GM12878 (cell line): ENCODE results near the gene GTPBP3. TPM values are rescaled to one million over a fixed set of nuclear protein-coding genes. Genes with fewer than 3 reads are reported as not detected.

Experiments
- BCL3 ChIP-seq: IDR thresholded peaks from 2 replicates; pipeline ENCODE4 v1.6.1; 2011; ENCODE audit warnings: borderline replicate concordance, low read depth, mild to moderate bottlenecking, moderate library complexity, low read length; ENCODE audit not compliant: insufficient read depth, poor library complexity, severe bottlenecking
- CHD4 ChIP-seq: fragments of 200-600 bp; sonication (generic); IDR thresholded peaks from 2 replicates; pipeline ENCODE4 v1.6.1; 2016; ENCODE audit warnings: mild to moderate bottlenecking
- CTCF ChIP-seq, 3 experiments: IDR thresholded peaks in 2 of 3; conservative IDR thresholded peaks in 1 of 3; 2 replicates each; pipeline ENCODE4 v1.5.1; 2011; ENCODE audit warnings: low read depth in 3 of 3, low read length in 3 of 3, mild to moderate bottlenecking in 3 of 3, control low read depth in 2 of 3, moderate library complexity in 2 of 3, inconsistent platforms in 1 of 3, mixed read lengths in 1 of 3; ENCODE audit not compliant: control insufficient read depth in 2 of 3, insufficient read depth in 1 of 3; ENCODE audit errors: extremely low read depth in 1 of 3
- FOXK2 ChIP-seq: fragments of 450-650 bp; IDR thresholded peaks from 2 replicates; pipeline ENCODE4 v1.6.1; 2017; ENCODE audit warnings: mild to moderate bottlenecking, moderate library complexity
- HDAC6 ChIP-seq: fragments of 200-600 bp; sonication (generic); IDR thresholded peaks from one replicate; pipeline ENCODE4 v1.8.0; 2017; ENCODE audit warnings: antibody characterized with exemption; ENCODE audit not compliant: unreplicated experiment
- HSF1 ChIP-seq: fragments of 150-350 bp; IDR thresholded peaks from 2 replicates; pipeline ENCODE4 v1.6.1; 2014; ENCODE audit warnings: mild to moderate bottlenecking, low read depth, low read length
- KDM1A ChIP-seq: fragments of 200-600 bp; sonication (generic); IDR thresholded peaks from 2 replicates; pipeline ENCODE4 v1.6.1; 2016; ENCODE audit warnings: borderline replicate concordance
- MTA2 ChIP-seq: fragments of 450-650 bp; IDR thresholded peaks from 2 replicates; pipeline ENCODE4 v1.6.1; 2016; ENCODE audit warnings: low read depth, mild to moderate bottlenecking, moderate library complexity
- POLR2AphosphoS2 ChIP-seq: IDR thresholded peaks from 2 replicates; pipeline ENCODE4 v1.6.1; 2011; ENCODE audit warnings: low read depth, mild to moderate bottlenecking, low read length, improper control_type of control experiment, moderate library complexity
- RCOR1 ChIP-seq: conservative IDR thresholded peaks from 2 replicates; pipeline ENCODE4 v1.6.1; 2012; ENCODE audit warnings: low read depth, low read length, improper control_type of control experiment
- RELA ChIP-seq: fragments of 450-650 bp; IDR thresholded peaks from 2 replicates; pipeline ENCODE4 v1.8.0; 2014; ENCODE audit warnings: borderline replicate concordance; ENCODE audit not compliant: partially characterized antibody
- SUPT20H ChIP-seq: IDR thresholded peaks from 2 replicates; pipeline ENCODE4 v1.6.1; 2011; ENCODE audit warnings: low read depth, mild to moderate bottlenecking, low read length, moderate library complexity, borderline replicate concordance; ENCODE audit not compliant: control insufficient read depth
- ZBTB11 ChIP-seq: fragments of 450-650 bp; formaldehyde crosslinking; IDR thresholded peaks from 2 replicates; pipeline ENCODE4 v1.5.0; 2022; ENCODE audit warnings: mild to moderate bottlenecking, missing genetic modification characterization
- ZBTB33 ChIP-seq: fragments of 450-650 bp; IDR thresholded peaks from 2 replicates; pipeline ENCODE4 v1.6.1; 2017; ENCODE audit warnings: mild to moderate bottlenecking
- polyA plus RNA-seq, 11 experiments: library from polyadenylated mRNA; depleted of rRNA in 4 of 11; unstranded in 6 of 11; stranded (reverse) in 5 of 11; fragments of >200 nt; fragmentation: Nextera tagmentation in 4 of 11; fragmentation: Illumina TruSeq in 1 of 11; extraction: Ambion mirVana in 4 of 11; extraction: Trizol in 1 of 11; gene quantifications; 1 replicate in 1 of 11; 2 replicates in 10 of 11; pipeline versions ENCODE4 v1.2.1 to v1.2.3, GENCODE V29; 2011 to 2016; ENCODE audit warnings: inconsistent platforms in 2 of 11, missing spikeins in 2 of 11, low read depth in 1 of 11
- total RNA-seq, 4 experiments: library from RNA; depleted of rRNA in 3 of 4; stranded (reverse); fragments of >200 nt in 3 of 4; fragmentation: Illumina TruSeq in 1 of 4; extraction: Trizol in 1 of 4; gene quantifications; 2 replicates each; pipeline versions ENCODE4 v1.2.1 to v1.2.3, GENCODE V29; 2013 to 2021

The GTPBP3 gene
- total and polyA plus RNA-seq, 10 of the 15 experiments (the other 5 are each of a cell fraction or from before 2014, with no cell fraction given), result 2.9 to 46.8 (median 15.4) TPM

- no peak for TF ChIP-seq HSF1
- peak; percentile 43 for TF ChIP-seq RELA
- no peak for TF ChIP-seq ZBTB33
- TF ChIP-seq ZBTB11, result no peak
- no peak for TF ChIP-seq HDAC6
- TF ChIP-seq CHD4, result no peak
- TF ChIP-seq POLR2AphosphoS2, result no peak
- TF ChIP-seq BCL3, result no peak
- TF ChIP-seq KDM1A, result no peak
- no peak; the same call in 1 of the 2 replicates for TF ChIP-seq RCOR1
- TF ChIP-seq MTA2, result peak; percentile 34; the same call in 1 of the 2 replicates
- peak; percentile 78 to 91 (median 80); a peak in 5 of 6 replicates for TF ChIP-seq CTCF (IDR thresholded peaks at IDR 0.05 in 2 of 3, conservative IDR thresholded peaks at IDR 0.05 in 1 of 3; ENCODE audit: control insufficient read depth in 2 of 3, extremely low read depth in 1 of 3, insufficient read depth in 1 of 3, low read depth in 3 of 3, low read length in 3 of 3)
- peak; percentile 45 for TF ChIP-seq FOXK2
- TF ChIP-seq SUPT20H, result no peak
Observed at GRCh38 chr19:17305517-17306284, 31.7 kb upstream of the GTPBP3 start, which contains the start of gene MRPL34 (continued).
